B cell (primary cell): Measurements from ENCODE around the gene MVB12B. TPM values are rescaled to one million over a fixed set of nuclear protein-coding genes. Genes with fewer than 3 reads are reported as not detected.
A peak's percentile ranks its signal among the peaks of the same experiment; 100 is the strongest.

Experiments
- ATAC-seq: fragments of 200-7000 bp; cut with Tn5 transposase; one replicate; pipeline ENCODE4 v1.10.0; 2021; ENCODE audit warnings: low read depth, mild to moderate bottlenecking, moderate number of reproducible peaks, moderate library complexity
- CTCF ChIA-PET: fragments of 350-600 bp; sonication (Branson Sonifier 250); formaldehyde crosslinking; loops from one replicate; lab custom pipeline; 2021; ENCODE audit warnings: antibody characterized with exemption, inconsistent platforms; lab: Charles Lee
- POLR2A ChIA-PET: fragments of 350-600 bp; sonication (Branson Sonifier 250); formaldehyde crosslinking; loops from one replicate; lab custom pipeline; 2021; ENCODE audit warnings: antibody characterized with exemption; lab: Charles Lee
- DNase-seq: peaks from one replicate; pipeline ENCODE4 v3.0.0; 2013
- H2AFZ ChIP-seq: 2 replicates; pipeline ENCODE4 v1.6.1; 2012; ENCODE audit warnings: mild to moderate bottlenecking, low read depth, low read length; ENCODE audit not compliant: insufficient read depth, poor library complexity, severe bottlenecking
- H3K27ac ChIP-seq, 2 donors: 1 replicate in 1 of 2; 2 replicates in 1 of 2; pipeline ENCODE4 v1.5.1; 2012 to 2013; ENCODE audit warnings: low read length in 2 of 2, mild to moderate bottlenecking in 2 of 2, moderate library complexity in 1 of 2
- H3K27me3 ChIP-seq, 4 experiments: fragments of 200-600 bp in 1 of 4; sonication (generic) in 1 of 4; replicated peaks in 1 of 4; 1 replicate in 2 of 4; 2 replicates in 2 of 4; pipeline versions ENCODE4 v1.6.1 to v1.7.0; 2013 to 2016; ENCODE audit warnings: low read length in 3 of 4, mild to moderate bottlenecking in 2 of 4, mixed read lengths in 1 of 4, moderate library complexity in 1 of 4; ENCODE audit not compliant: insufficient read depth in 4 of 4, control insufficient read depth in 3 of 4; ENCODE audit errors: control extremely low read depth in 1 of 4
- H3K36me3 ChIP-seq, 2 experiments: replicated peaks in 1 of 2; 1 replicate in 1 of 2; 2 replicates in 1 of 2; pipeline versions ENCODE4 v1.6.1 to v1.7.1; 2013; ENCODE audit warnings: low read length in 1 of 2; ENCODE audit not compliant: insufficient read depth in 2 of 2, control insufficient read depth in 1 of 2; ENCODE audit errors: control extremely low read depth in 1 of 2, extremely low read depth in 1 of 2
- H3K4me1 ChIP-seq, 2 donors: fragments of 200-600 bp in 1 of 2; sonication (generic) in 1 of 2; 1 replicate in 1 of 2; 2 replicates in 1 of 2; pipeline versions ENCODE4 v1.5.1 to v1.6.1; 2013 to 2017; ENCODE audit warnings: low read length in 2 of 2; ENCODE audit not compliant: control insufficient read depth in 2 of 2, insufficient read depth in 2 of 2
- H3K4me2 ChIP-seq: replicated peaks from 2 replicates; pipeline ENCODE3; 2012; ENCODE audit warnings: mild to moderate bottlenecking, low read depth, low read length; ENCODE audit not compliant: poor library complexity, severe bottlenecking
- H3K4me3 ChIP-seq, 5 experiments: fragments of 200-600 bp in 1 of 5; sonication (generic) in 1 of 5; 1 replicate in 3 of 5; 2 replicates in 2 of 5; pipeline versions ENCODE4 v1.5.1 to v1.7.0; 2011 to 2016; ENCODE audit warnings: low read length in 4 of 5, mild to moderate bottlenecking in 4 of 5, low read depth in 2 of 5, control low read depth in 1 of 5, moderate library complexity in 1 of 5; ENCODE audit not compliant: insufficient read depth in 1 of 5; ENCODE audit errors: control extremely low read depth in 1 of 5, extremely low read depth in 1 of 5
- H3K79me2 ChIP-seq: fragments of 200-600 bp; sonication (generic); one replicate; pipeline ENCODE4 v1.6.0; 2016; ENCODE audit warnings: low read length; ENCODE audit not compliant: control insufficient read depth, insufficient read depth
- H3K9ac ChIP-seq: fragments of 200-600 bp; sonication (generic); 2 replicates; pipeline ENCODE4 v1.6.1; 2017; ENCODE audit warnings: mild to moderate bottlenecking, low read length, moderate library complexity
- H3K9me3 ChIP-seq, 3 donors: one replicate each; pipeline versions ENCODE4 v1.6.1 to v1.7.1; 2013; ENCODE audit warnings: low read length in 2 of 3; ENCODE audit not compliant: control insufficient read depth in 2 of 3, insufficient read depth in 1 of 3; ENCODE audit errors: control extremely low read depth in 1 of 3
- H4K20me1 ChIP-seq: 2 replicates; pipeline ENCODE4 v1.6.0; 2012; ENCODE audit warnings: mild to moderate bottlenecking, low read length; ENCODE audit not compliant: insufficient read depth, control insufficient read depth, poor library complexity, severe bottlenecking
- H3K27ac Mint-ChIP-seq: one replicate; pipeline ENCODE4 v1.8.0; 2021; ENCODE audit warnings: mixed read lengths
- H3K27me3 Mint-ChIP-seq: one replicate; pipeline ENCODE4 v1.8.0; 2021; ENCODE audit warnings: mixed read lengths
- H3K4me1 Mint-ChIP-seq: one replicate; pipeline ENCODE4 v1.8.0; 2021; ENCODE audit warnings: mixed read lengths
- H3K4me3 Mint-ChIP-seq: one replicate; pipeline ENCODE4 v1.8.0; 2021; ENCODE audit warnings: mixed read lengths
- H3K9me3 Mint-ChIP-seq: one replicate; pipeline ENCODE4 v1.8.0; 2022; ENCODE audit warnings: mixed read lengths; ENCODE audit not compliant: insufficient read depth
- EZH2 ChIP-seq: IDR thresholded peaks from 2 replicates; pipeline ENCODE4 v1.6.1; 2012; ENCODE audit warnings: borderline replicate concordance, low read depth, mild to moderate bottlenecking, moderate library complexity, low read length; ENCODE audit not compliant: insufficient read depth, poor library complexity, severe bottlenecking
- WGBS: methylation state at CpG from one replicate; pipeline ENCODE4 v1.1.5; 2013; ENCODE audit warnings: missing lambda C conversion rate; ENCODE audit not compliant: insufficient coverage; 5-methylcytosine and 5-hydroxymethylcytosine counted together
- intact Hi-C: fragments of 100-400 bp; cut with micrococcal nuclease; formaldehyde crosslinking; loops from one replicate; pipeline ENCODE4 v1.10.0; 2022
- polyA plus RNA-seq: library from polyadenylated mRNA; depleted of rRNA; stranded (reverse); fragments of >200 nt; gene quantifications from 2 replicates; pipeline ENCODE4 v1.2.3, GENCODE V29; 2012
- total RNA-seq, 2 donors: library from RNA; stranded (reverse); fragments of 120-200 nt in 1 of 2; gene quantifications; 1 replicate in 1 of 2; 2 replicates in 1 of 2; pipeline versions ENCODE4 v1.2.3 to v1.2.4, GENCODE V29; 2013 to 2022
- TF ChIP-seq, protein P1 (sequence below): fragments of 200-600 bp; IDR thresholded peaks from one replicate; pipeline ENCODE4 v1.8.0; 2022; ENCODE audit warnings: antibody characterized with exemption, mild to moderate bottlenecking

The MVB12B gene
- total and polyA plus RNA-seq, 2 donors (not counting 1 experiment from before 2014, with no cell fraction given): 1.2 to 9.8 TPM

DNA sequence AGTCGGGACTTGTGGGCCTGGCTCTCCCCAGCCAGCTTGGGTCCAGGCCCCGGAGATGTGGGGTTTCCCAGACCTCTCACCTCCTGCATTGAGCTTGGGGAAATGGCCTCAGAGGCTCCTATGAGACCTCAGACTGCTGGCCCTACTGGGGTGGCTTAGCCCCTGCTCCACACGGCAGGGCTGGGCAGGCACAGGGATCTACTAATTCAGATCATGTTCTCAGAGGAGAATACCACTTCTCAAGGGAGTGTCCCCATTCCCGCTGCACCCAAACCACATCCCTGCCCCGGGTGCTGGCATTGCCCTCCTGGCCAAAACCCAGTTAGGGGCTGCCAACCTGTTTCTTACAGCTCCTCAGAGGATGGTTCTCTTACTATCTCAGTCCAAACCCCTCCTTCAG, 205.0 kb downstream of the MVB12B start:
- Histone ChIP-seq H3K79me2 (no peaks in the 10 kb centered on the region), H3K4me2 (peak overlapping the region; percentile 82), H3K9ac (no peak overlapping the region), H3K4me3 (no peak overlapping the region), H3K27me3 (no peaks in the 10 kb centered on the region), H3K9me3 (no peaks in the 10 kb centered on the region), H3K36me3 (no peaks in the 10 kb centered on the region), H4K20me1 (no peaks in the 10 kb centered on the region), H2AFZ (peak overlapping the region; percentile 6), H3K27ac (peak overlapping the region in 1 of 2 donors; percentile 18), H3K4me1 (peaks cover 43 to 56% of the 10 kb centered on the region in 2 donors)
- Mint-ChIP-seq H3K27me3 (no peaks in the 10 kb centered on the region), H3K4me3 (peak overlapping the region; percentile 29), H3K9me3 (no peaks in the 10 kb centered on the region), H3K4me1 (peaks cover 46% of the 10 kb centered on the region), H3K27ac (peak overlapping the region; percentile 91)
- DNase-seq: no peak
- intact Hi-C loops: no loop called here
- ATAC-seq: no peak
- 88% methylated on average over 4 of the region's 5 CpGs for WGBS
- POLR2A ChIA-PET: interaction anchor here (3.0 kb wide), 1 partner anchor 14 kb away, joined by 10 read pairs; no protein-coding TSS in a partner anchor
- TF ChIP-seq EZH2: no peak
- TF ChIP-seq, protein P1, sequence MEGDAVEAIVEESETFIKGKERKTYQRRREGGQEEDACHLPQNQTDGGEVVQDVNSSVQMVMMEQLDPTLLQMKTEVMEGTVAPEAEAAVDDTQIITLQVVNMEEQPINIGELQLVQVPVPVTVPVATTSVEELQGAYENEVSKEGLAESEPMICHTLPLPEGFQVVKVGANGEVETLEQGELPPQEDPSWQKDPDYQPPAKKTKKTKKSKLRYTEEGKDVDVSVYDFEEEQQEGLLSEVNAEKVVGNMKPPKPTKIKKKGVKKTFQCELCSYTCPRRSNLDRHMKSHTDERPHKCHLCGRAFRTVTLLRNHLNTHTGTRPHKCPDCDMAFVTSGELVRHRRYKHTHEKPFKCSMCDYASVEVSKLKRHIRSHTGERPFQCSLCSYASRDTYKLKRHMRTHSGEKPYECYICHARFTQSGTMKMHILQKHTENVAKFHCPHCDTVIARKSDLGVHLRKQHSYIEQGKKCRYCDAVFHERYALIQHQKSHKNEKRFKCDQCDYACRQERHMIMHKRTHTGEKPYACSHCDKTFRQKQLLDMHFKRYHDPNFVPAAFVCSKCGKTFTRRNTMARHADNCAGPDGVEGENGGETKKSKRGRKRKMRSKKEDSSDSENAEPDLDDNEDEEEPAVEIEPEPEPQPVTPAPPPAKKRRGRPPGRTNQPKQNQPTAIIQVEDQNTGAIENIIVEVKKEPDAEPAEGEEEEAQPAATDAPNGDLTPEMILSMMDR: no peak
- CTCF ChIA-PET: interaction anchor here (1.0 to 3.9 kb wide), 6 partner anchors 10 to 32 kb away, joined by 3 to 28 read pairs (median 4); no protein-coding TSS in a partner anchor

DNA sequence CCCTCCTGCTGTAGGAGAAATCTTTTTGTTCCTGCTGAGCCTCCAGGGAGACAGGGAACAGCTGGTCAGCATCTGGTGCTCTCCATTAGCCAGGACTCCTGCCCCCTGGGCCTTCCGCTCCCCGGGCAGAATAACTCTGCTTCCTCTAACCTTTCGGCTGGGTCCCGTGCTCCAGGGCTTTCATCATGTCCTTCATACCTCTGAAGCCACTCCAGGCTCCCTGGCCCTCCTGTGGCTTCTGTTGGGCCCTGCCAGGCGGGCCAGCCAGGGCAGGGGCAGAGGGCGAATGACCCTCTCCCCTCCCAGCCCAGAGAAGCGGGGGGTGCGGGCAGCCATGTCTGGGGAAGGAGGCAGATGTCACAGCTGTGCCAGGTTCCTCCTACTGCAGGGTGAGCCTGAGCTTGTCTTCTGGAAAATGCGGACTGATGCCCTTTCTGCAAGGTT, 205.4 kb downstream of the MVB12B start:
- H3K36me3 ChIP-seq: no peaks in the 10 kb centered on the region
- no peak overlapping the region for H3K4me3 ChIP-seq
- H3K79me2 ChIP-seq: no peaks in the 10 kb centered on the region
- H3K9ac ChIP-seq: no peak overlapping the region
- Mint-ChIP-seq H3K27ac (peak overlapping the region; percentile 91), H3K4me1 (peaks cover 48% of the 10 kb centered on the region), H3K9me3 (no peaks in the 10 kb centered on the region), H3K27me3 (no peaks in the 10 kb centered on the region), H3K4me3 (peak overlapping the region; percentile 79)
- DNase-seq: no peak
- no peaks in the 10 kb centered on the region for H4K20me1 ChIP-seq
- H3K4me1 ChIP-seq: peaks cover 43 to 58% of the 10 kb centered on the region in 2 donors
- peak overlapping the region in 1 of 2 donors; percentile 18 for H3K27ac ChIP-seq
- H3K4me2 ChIP-seq: peak overlapping the region; percentile 82
- ChIA-PET CTCF (interaction anchor here (1.0 to 3.9 kb wide), 8 partner anchors 10 to 41 kb away, joined by 3 to 28 read pairs (median 5); no protein-coding TSS in a partner anchor), POLR2A (interaction anchor here (1.1 to 3.0 kb wide), 2 partner anchors 14 to 26 kb away, joined by 3 to 10 read pairs; no protein-coding TSS in a partner anchor)
- no peak for ATAC-seq
- no peaks in the 10 kb centered on the region for H3K27me3 ChIP-seq
- no peak for TF ChIP-seq EZH2
- TF ChIP-seq, protein P1: no peak
- no peaks in the 10 kb centered on the region for H3K9me3 ChIP-seq
- peak overlapping the region; percentile 68 for H2AFZ ChIP-seq
- intact Hi-C loops: no loop called here
- 91% methylated on average over 6 of the region's 9 CpGs for WGBS
